ENCODE measurements around the gene TNFAIP6. TPM values are rescaled to one million over a fixed set of nuclear protein-coding genes. Genes with fewer than 3 reads are reported as not detected.
A peak's percentile ranks its signal among the peaks of the same experiment; 100 is the strongest.

The TNFAIP6 gene
- total RNA-seq, 1 experiment from 2014 or later = 5.3 TPM

DNA sequence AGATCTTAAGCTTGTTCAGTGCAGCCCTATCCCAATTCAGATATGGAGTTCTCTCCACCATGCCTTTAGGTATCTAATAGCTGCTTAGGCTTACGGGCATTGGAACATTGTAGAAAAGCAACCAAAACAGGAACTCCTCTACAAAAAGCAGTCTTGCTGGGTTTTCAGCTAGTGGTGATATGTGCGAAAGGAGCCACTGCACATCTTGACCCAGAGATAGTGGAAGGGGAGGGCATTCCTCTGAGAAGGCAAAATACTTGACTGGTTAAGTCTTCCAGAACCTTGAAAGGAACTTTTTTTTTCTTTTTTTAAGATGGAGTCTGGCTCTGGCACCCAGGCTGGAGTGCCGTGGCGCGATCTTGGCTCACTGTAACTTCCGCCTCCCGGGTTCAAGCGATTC is 2.6 kb upstream of the TNFAIP6 start:
- no peak for DNase-seq (ENCODE audit: low read depth)
- in situ Hi-C loops (cut with HindIII; ENCODE audit: low pct_unique_long_range_greater_than_20kb, low sequenced_read_pairs) = no loop called here

DNA sequence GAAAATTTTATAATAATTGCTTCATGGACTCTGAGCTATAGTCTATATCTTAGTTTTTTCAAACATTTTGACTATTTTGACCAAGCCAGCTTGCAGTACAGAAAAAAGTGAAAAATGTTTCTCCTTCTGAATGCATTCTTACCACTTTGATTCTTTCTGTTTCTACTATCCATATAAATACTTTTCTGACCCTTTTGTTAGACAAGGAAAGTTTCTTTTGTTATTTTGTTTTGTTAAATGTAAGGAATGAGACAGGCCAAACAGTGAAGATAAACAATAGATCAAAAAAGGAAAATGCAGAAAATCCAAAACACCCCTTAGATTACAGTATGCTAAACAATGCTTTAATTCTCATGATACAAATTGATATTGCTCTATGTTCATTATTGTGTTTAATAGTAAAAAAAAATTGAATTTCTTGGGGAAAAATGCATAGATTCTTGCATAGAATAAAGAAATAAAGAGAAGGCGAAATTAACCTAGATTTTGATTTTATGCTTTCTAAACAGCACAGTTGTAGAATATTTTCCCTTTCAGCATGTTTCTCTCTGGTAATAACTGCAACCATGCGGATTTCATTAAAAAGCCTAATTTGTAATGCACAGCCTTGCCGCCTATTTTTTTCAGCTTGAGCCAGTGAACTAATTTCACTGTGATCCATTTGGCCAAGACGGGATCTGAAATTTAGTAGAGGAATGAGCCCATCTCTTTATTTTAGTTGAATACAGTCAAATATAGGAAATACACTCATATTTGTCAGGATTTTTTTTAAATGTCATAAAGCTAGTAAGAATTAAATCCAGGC is 976 bp downstream of the TNFAIP6 start:
- in situ Hi-C loops (cut with HindIII; ENCODE audit: low pct_unique_long_range_greater_than_20kb, low sequenced_read_pairs) = no loop called here
- no peak for DNase-seq (ENCODE audit: low read depth)

DNA sequence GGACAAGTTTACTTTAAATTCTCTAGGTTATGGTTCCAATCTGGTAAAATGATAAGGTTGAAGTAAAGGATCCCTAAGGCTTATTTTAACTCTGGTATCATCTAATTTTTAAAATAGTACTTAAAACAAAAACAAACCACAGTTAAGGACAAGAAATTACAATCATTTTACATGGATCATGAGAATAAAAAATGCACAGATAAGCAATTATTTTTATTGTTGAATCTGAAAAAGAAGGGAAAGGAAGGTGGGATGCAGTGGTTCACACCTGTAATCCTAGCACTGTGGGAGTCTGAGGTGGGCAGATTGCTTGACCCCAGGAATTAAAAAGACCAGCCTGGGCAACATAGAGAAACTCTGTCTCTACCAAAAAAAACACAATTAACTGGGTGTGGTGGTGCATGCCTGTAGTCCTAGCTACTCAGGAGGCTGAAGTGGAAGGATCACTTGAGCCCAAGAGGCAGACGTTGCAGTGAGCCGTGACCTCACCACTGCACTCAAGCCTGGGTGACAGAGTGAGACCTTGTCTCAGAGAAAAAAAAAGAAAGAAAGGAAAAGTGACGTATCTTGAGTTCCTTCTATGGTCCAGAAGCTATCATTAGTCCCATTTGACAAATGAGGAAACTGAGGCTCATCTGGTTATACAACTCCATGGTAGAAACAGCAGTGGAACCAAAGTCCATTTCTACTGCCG is 2.5 kb downstream of the TNFAIP6 start:
- DNase-seq (ENCODE audit: low read depth) = no peak
- in situ Hi-C loops (cut with HindIII; ENCODE audit: low pct_unique_long_range_greater_than_20kb, low sequenced_read_pairs) = no loop called here

DNA sequence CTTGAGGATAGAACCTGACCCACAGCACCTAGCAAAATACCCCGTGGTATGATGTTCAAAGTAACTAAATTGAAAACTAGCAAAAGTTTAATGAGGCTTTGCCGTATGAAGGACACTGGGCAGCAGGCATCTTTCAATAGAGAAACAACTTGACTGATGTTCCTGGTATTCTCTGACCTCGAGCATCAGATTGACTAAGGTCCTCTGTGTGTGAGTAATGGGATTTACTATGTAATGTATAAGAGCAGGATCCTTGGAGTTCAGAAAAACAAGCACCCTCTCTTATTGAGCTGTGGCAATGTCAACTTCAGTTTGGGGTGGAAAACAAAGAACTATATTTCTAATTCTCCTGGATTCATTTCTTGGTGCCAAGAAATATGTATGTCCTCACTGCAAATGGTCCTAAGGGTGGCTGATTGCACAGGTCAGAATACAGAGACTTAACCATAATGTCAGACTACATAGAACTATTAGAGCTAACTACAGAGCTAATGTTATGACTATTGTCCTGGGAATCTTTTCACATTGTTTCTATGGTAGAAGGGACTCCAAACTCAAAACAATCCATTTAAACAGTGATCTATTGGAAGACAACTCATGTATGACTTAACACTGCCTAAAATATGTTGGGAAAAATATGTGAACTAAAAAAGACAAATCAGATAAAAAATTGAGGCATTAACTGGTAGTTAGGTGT is 4.4 kb downstream of the TNFAIP6 start:
- peak; percentile 65 for DNase-seq (ENCODE audit: low read depth)
- in situ Hi-C loops (cut with HindIII; ENCODE audit: low pct_unique_long_range_greater_than_20kb, low sequenced_read_pairs) = no loop called here

DNA sequence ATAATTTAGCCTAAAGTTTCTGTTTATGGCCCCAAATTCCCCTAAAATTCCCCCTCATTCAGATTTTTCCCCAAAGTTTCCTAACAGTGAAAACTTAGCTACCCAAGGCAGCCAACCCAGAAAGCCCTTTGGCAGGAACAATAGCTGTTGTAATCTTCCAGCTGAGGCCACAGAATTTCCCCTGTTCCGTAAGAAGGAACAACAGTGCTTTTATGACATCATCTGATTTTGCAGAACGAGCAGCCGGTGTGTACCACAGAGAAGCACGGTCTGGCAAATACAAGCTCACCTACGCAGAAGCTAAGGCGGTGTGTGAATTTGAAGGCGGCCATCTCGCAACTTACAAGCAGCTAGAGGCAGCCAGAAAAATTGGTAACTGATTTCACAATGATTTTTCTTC is 6.3 kb downstream of the TNFAIP6 start:
- DNase-seq (ENCODE audit: low read depth) = peak; percentile 63
- in situ Hi-C loops (cut with HindIII; ENCODE audit: low pct_unique_long_range_greater_than_20kb, low sequenced_read_pairs) = no loop called here

DNA sequence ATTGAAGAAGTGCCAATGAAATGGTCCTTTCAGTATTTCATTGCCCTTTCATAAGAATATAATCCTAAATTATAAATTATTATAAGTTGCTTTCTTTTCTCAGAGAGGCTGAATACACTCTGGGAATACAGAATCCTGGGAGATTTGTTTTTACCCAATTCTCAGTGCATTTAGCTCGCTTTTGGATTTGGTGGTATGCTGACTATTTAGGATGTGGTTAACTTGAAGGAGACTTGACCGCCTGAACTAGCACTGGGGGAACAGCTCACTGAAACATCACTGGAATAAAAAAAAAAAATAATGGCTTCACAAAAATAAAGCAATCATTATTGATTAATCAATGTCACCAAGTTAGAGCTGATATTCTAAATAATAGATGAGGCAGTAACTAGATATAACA is 10.2 kb downstream of the TNFAIP6 start:
- DNase-seq (ENCODE audit: low read depth) = no peak
- in situ Hi-C loops (cut with HindIII; ENCODE audit: low pct_unique_long_range_greater_than_20kb, low sequenced_read_pairs) = no loop called here

DNA sequence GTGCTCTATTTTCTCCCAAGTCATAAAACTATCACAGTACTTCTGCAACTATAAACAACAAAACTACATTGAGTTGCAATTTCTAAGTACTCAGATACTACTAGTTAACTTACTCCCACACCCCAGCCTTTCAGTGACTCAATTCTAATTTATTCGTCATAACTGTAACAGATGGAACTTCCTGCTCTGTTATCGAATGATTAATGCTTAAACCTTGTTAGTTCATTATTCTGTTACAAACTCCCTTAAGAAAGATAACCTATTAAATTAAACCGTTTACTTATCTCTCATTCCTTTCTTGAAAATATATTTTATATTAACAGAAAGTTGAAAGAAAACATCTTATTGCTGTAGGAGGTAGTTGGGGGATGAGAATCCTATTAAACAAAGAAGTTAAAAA is 17.0 kb downstream of the TNFAIP6 start:
- DNase-seq (ENCODE audit: low read depth) = peak; percentile 79
- in situ Hi-C loops (cut with HindIII; ENCODE audit: low pct_unique_long_range_greater_than_20kb, low sequenced_read_pairs) = no loop called here

DNA sequence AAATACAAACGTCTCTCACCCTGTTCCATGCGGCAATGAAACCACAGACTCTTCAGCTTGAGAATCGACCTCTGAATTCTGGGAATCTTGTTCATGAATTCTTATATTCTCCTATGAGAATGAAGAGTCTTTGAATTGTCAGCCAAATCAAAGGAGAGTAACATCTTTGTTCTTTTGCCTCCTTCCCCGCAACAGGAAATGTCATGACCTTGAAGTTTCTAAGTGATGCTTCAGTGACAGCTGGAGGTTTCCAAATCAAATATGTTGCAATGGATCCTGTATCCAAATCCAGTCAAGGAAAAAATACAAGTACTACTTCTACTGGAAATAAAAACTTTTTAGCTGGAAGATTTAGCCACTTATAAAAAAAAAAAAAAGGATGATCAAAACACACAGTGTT is 21.8 kb downstream of the TNFAIP6 start:
- no peak for DNase-seq (ENCODE audit: low read depth)
- in situ Hi-C loops (cut with HindIII; ENCODE audit: low pct_unique_long_range_greater_than_20kb, low sequenced_read_pairs) = no loop called here

DNA sequence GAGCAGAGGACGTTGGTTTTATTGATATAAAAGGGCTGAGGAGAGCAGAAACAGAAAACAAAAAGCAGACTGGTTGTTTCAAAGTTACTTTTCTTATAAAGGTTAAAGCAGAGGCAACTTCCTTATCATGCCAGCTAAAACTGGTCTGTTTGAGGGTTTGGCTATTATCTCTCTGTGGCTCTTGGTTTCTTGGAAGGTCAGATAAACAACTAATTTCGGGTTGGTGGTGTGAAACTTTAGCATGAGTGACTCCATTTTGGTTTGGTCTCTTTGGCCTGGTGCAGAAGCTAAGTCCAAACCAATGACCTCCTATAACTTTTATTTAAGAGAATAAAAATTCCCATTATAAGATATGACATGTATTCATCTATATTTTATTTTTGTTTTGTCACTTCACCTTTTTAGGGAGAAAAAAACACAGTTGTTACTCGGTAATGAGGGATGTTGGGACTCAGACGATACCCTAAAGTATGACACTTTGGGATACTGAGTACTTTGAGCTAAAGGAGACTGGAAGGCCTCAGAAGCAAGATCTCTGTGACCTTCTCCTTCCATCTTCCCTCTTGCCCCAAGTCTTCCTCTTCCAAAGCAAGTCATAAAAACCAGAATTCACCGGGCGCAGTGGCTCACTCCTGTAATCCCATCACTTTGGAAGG is 23.3 kb downstream of the TNFAIP6 start:
- DNase-seq (ENCODE audit: low read depth) = no peak
- in situ Hi-C loops (cut with HindIII; ENCODE audit: low pct_unique_long_range_greater_than_20kb, low sequenced_read_pairs) = no loop called here

DNA sequence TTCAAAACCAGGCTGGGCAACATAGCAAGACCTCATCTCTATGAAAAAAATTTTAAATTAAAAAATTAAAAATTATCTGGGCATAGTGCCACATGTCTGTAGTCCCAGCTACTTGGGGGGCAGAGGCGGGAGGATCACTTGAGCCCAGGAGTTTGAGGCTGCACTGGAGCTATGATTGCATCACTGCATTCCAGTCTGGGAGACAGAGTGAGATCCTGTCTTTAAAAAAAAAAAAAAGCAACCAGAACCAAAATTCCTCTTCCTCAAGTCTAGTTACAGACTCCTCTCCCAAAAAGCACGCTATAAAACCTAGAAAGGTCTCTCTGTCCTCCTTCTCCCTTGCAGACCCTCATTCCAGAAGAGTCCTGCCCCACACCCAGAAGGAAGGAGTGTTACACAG is 23.9 kb downstream of the TNFAIP6 start:
- DNase-seq (ENCODE audit: low read depth) = no peak
- in situ Hi-C loops (cut with HindIII; ENCODE audit: low pct_unique_long_range_greater_than_20kb, low sequenced_read_pairs) = no loop called here

DNA sequence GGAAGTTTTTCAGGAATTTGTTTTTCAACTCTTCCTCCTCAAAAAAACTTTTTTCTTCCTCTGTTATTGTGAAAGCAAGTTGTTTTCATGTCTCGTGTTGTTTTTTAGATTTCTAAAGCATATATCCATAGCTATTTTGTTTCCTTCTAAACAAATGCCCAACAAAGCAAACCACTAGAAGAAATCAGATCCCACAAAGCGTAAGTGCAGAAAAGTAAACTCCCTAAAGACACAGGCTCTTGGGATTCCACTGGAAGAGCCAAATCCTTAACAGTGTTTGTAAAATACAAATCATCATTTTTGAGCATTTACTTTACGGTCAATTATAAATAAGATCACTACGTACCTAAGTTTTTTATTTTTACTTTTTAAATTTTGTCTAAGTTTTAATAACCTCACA is 30.6 kb downstream of the TNFAIP6 start:
- DNase-seq (ENCODE audit: low read depth) = no peak
- in situ Hi-C loops (cut with HindIII; ENCODE audit: low pct_unique_long_range_greater_than_20kb, low sequenced_read_pairs) = no loop called here

DNA sequence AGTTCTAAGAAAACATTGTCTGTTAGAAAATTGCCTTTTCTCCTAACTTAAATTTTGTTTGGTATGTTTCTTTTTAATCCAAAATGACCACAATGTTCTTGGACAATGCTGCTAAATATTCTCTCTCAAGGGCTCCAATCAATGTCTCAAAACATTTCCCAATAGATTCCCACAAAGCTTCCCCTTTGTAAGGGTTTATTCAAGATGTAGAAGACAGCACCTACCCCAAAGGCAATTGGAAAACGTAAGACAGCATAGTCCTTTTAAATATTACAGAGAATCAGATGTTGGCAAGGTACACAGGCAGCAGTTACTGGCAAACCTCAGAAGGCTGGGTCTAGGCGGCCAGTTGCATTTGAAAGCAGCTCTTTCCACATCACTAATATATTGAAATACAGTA is 34.0 kb downstream of the TNFAIP6 start:
- in situ Hi-C loops (cut with HindIII; ENCODE audit: low pct_unique_long_range_greater_than_20kb, low sequenced_read_pairs) = no loop called here
- no peak for DNase-seq (ENCODE audit: low read depth)

DNA sequence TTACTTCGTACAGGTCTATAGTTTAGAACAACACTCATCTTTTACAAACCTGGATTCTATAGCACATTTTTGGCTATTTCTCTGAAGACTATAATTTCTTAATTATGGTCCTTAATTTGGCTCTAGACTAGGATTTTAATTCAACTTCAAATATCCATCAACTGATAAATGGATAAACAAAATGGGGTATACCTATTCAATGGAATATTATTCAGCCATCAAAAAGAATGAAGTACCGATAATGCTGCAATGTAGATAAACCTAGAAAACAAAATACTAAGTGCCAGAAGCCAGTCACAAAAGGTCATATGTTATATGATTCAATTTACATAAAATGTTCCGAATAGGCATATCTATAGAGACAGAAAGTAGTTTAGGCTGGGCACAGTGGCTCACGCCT is 37.1 kb downstream of the TNFAIP6 start:
- in situ Hi-C loops (cut with HindIII; ENCODE audit: low pct_unique_long_range_greater_than_20kb, low sequenced_read_pairs) = no loop called here
- no peak for DNase-seq (ENCODE audit: low read depth)

DNA sequence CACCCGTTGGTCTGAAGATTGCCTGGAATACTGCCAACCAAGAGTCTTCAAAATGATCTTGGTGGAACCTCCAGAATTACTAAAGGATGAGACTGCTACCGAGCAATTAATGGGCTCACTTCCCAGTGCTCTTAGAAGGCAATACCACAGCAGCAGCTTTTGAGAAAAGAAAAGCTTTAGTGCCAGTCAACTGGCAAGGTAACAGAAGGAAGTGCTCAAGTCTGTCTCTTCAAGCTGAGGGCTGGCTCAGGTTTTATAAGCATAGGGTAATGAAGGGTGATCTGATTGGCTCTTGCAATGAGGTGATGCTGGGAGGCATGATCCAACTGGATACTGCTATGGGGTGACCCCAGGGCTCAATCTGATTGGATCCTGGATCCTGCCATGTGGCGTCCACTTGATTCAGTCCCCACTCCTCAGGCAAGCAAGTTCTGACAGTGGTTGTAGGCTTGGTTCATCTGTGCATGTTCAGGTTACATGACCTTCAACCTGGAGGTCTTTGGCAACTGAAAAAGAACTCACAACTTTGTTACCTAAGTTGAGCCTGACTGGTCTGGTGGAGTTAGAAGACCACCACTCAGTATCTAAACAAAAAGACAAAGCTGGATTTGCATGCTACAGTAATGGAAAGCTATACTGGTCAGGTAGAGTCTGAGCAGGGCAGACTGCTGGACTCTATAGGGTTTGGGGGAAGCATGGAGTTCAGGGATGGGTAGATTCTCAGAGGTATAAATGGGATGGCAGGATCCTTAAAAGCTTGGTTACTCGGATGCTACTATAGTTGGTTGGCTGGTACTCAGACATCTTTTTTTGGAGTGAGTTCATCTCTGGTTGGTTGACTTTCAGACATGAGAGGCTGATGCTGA is 38.4 kb downstream of the TNFAIP6 start:
- in situ Hi-C loops (cut with HindIII; ENCODE audit: low pct_unique_long_range_greater_than_20kb, low sequenced_read_pairs) = no loop called here
- no peak for DNase-seq (ENCODE audit: low read depth)

DNA sequence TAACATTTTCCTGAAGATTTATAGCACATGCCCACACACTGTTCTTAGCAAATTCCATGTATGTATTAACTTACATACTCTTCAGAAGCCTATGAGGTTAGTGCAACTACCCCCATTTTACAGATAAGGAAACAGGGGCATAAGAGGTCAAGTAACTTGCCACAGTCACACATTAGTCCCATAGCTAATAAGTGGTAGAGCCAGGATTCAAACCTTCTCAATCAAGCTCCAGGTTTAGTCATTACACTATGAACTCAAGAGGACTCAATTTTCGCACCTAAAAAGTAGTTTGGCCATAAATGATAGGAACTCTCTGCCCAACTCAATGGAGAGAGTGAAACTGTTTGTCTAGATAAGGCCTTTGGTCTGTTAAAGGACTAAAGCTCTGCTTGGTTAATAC is 42.6 kb downstream of the TNFAIP6 start:
- no peak for DNase-seq (ENCODE audit: low read depth)
- in situ Hi-C loops (cut with HindIII; ENCODE audit: low pct_unique_long_range_greater_than_20kb, low sequenced_read_pairs) = no loop called here

DNA sequence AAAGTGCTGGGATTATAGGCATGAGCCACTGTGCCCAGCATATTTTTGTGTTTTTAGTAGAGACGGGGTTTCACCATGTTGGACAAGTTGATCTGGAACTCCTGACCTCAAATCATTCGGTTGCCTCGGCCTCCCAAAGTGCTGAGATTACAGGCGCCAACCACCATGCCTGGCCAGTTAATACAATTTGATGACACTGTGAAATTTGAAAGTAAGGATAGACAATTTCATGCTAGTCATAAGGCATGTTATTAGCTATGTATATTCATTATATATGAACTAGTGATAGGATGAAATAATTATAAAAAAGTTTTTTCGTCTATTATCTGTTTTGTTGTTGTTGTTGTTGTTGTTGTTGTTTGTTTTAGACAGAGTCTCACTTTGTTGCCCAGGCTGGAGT is 43.8 kb downstream of the TNFAIP6 start:
- DNase-seq (ENCODE audit: low read depth) = no peak
- in situ Hi-C loops (cut with HindIII; ENCODE audit: low pct_unique_long_range_greater_than_20kb, low sequenced_read_pairs) = no loop called here

DNA sequence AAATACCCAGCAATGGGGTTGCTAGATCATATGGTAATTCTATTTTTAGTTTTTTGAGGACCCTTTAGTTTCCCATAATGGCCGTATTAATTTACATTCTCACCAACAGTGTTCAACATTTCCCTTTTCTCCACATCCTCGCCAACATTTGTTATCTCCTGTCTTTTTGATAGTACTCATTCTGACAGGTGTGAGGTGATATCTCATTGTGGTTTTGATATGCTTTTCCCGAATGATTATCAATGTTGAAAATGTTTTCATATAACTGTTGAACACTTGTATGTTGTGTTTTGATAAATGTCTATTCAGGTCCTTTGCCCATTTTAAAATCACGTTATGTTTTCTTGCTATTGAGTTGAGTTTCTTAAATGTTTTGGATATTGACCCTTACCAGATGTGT is 46.5 kb downstream of the TNFAIP6 start:
- in situ Hi-C loops (cut with HindIII; ENCODE audit: low pct_unique_long_range_greater_than_20kb, low sequenced_read_pairs) = no loop called here

DNA sequence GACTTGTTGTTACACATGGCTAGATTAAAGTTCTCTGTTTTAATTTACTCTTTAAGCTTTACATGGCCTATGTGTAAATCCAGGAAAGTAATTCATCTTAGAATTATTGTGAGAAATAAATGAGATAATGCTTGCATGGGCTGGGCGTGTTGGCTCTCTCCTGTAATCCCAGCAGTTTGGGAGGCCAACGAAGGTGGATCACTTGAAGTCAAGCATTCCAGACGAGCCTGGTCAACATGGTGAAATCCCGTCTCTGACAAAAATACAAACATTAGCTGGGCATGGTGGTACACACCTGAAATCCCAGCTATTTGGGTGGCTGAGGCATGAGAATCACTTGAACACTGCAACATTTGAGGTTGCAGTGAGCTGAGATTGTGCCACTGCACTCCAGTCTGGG is 48.0 kb downstream of the TNFAIP6 start:
- in situ Hi-C loops (cut with HindIII; ENCODE audit: low pct_unique_long_range_greater_than_20kb, low sequenced_read_pairs) = no loop called here
- DNase-seq (ENCODE audit: low read depth) = no peak

More for the DNA sequence above, 46.5 kb downstream of the TNFAIP6 start:
- DNase-seq (ENCODE audit: low read depth) = no peak
